ENCODE results near the gene EP400.
"Not testable (repeated sequence)": the region's sequence is repeated elsewhere in the genome, so short reads cannot be mapped to it uniquely, and the experiment has no call there.

Gene EP400

GRCh38 chr12:132070298-132070697 lies 120.6 kb downstream of the EP400 start:
- no peak for DNase-seq

- DNase-seq = no peak
Observed at GRCh38 chr12:132071040-132071810, 121.5 kb downstream of the EP400 start.

GRCh38 chr12:132071830-132072384 lies 122.2 kb downstream of the EP400 start:
- DNase-seq = no peak

- no peak for DNase-seq
Observed at GRCh38 chr12:132074216-132074615, 124.5 kb downstream of the EP400 start.

- no peak for DNase-seq
Observed at GRCh38 chr12:132075026-132075713, 125.4 kb downstream of the EP400 start.

GRCh38 chr12:132075714-132076553 lies 126.2 kb downstream of the EP400 start:
- no peak for DNase-seq

GRCh38 chr12:132076711-132077110 lies 127.0 kb downstream of the EP400 start:
- DNase-seq = no peak

GRCh38 chr12:132077322-132078100 lies 127.8 kb downstream of the EP400 start:
- DNase-seq = no peak

GRCh38 chr12:132078190-132078589 lies 128.4 kb downstream of the EP400 start:
- DNase-seq = no peak

GRCh38 chr12:132079200-132079599 lies 129.5 kb downstream of the EP400 start:
- no peak for DNase-seq

- no peak for DNase-seq
Observed at GRCh38 chr12:132079695-132080094, 130.0 kb downstream of the EP400 start.

GRCh38 chr12:132080515-132080914 lies 130.8 kb downstream of the EP400 start:
- DNase-seq = not testable (repeated sequence)

- no peak for DNase-seq
Observed at GRCh38 chr12:132081423-132081822, 131.7 kb downstream of the EP400 start.

- DNase-seq = no peak
Observed at GRCh38 chr12:132083614-132083940, 133.8 kb downstream of the EP400 start.

GRCh38 chr12:132083941-132084620 lies 134.3 kb downstream of the EP400 start:
- peak; percentile 88 for DNase-seq

- no peak for DNase-seq
Observed at GRCh38 chr12:132084621-132085290, 135.0 kb downstream of the EP400 start.

- no peak for DNase-seq
Observed at GRCh38 chr12:132085291-132085635, 135.5 kb downstream of the EP400 start.

GRCh38 chr12:132089407-132089910 lies 139.7 kb downstream of the EP400 start:
- no peak for DNase-seq

GRCh38 chr12:132094269-132094891 lies 144.6 kb downstream of the EP400 start:
- no peak for DNase-seq

GRCh38 chr12:132095520-132096409 lies 146.0 kb downstream of the EP400 start:
- no peak for DNase-seq

Measured in NCI-H2171 treated with DMSO at 0.1 percent for 48 hours (cell line).